Heart right ventricle (tissue), 16 donors: ENCODE data around the gene CD27. TPM values are rescaled to one million over a fixed set of nuclear protein-coding genes. Genes with fewer than 3 reads are reported as not detected.
"Not testable (repeated sequence)": the region's sequence is repeated elsewhere in the genome, so short reads cannot be mapped to it uniquely, and the experiment has no call there.

ENCODE experiments used
- ATAC-seq, 8 donors: fragments of 200-7000 bp; cut with Tn5 transposase; one replicate each; pipeline ENCODE4 v1.9.1; 2020; ENCODE audit warnings: mild to moderate bottlenecking in 8 of 8, moderate library complexity in 8 of 8, moderate number of reproducible peaks in 1 of 8
- DNase-seq, 2 donors: peaks; one replicate each; pipeline ENCODE4 v3.0.0-alpha.2; 2020
- H3K27ac ChIP-seq, 10 donors: fragments of 200-600 bp; sonication (generic) in 2 of 10; one replicate each; pipeline versions ENCODE4 v1.5.0 to v1.8.0; 2020 to 2022; ENCODE audit warnings: mild to moderate bottlenecking in 3 of 10
- H3K27me3 ChIP-seq, 7 donors: fragments of 200-600 bp; one replicate each; pipeline ENCODE4 v1.8.0; 2021 to 2022; ENCODE audit warnings: mild to moderate bottlenecking in 2 of 7
- H3K36me3 ChIP-seq, 9 donors: fragments of 200-600 bp; sonication (generic) in 1 of 9; one replicate each; pipeline versions ENCODE4 v1.5.0 to v1.8.0; 2020 to 2022; ENCODE audit warnings: mild to moderate bottlenecking in 2 of 9
- H3K4me1 ChIP-seq, 9 donors: fragments of 200-600 bp; sonication (generic) in 1 of 9; one replicate each; pipeline versions ENCODE4 v1.5.0 to v1.8.0; 2020 to 2022; ENCODE audit warnings: mild to moderate bottlenecking in 4 of 9
- H3K4me3 ChIP-seq, 10 donors: fragments of 200-600 bp; sonication (generic) in 2 of 10; one replicate each; pipeline versions ENCODE4 v1.5.0 to v1.8.0; 2020 to 2022; ENCODE audit warnings: mild to moderate bottlenecking in 7 of 10, moderate library complexity in 2 of 10
- H3K9me3 ChIP-seq, 11 donors: fragments of 200-600 bp in 10 of 11; sonication (generic) in 2 of 11; one replicate each; pipeline versions ENCODE4 v1.5.0 to v1.8.0; 2013 to 2022; ENCODE audit warnings: mild to moderate bottlenecking in 2 of 11, control low read depth in 1 of 11, moderate library complexity in 1 of 11
- CTCF ChIP-seq, 9 donors: fragments of 200-600 bp; sonication (generic) in 2 of 9; IDR thresholded peaks; one replicate each; pipeline versions ENCODE4 v1.5.0 to v1.8.0; 2021 to 2022; ENCODE audit warnings: antibody characterized with exemption in 9 of 9, mild to moderate bottlenecking in 5 of 9, moderate library complexity in 1 of 9
- whole genome bisulfite sequencing, 2 donors: extraction: QIAGEN DNeasy Blood & Tissue Kit; methylation state at CpG; one replicate each; pipeline ENCODE4 v1.1.7; 2013; ENCODE audit warnings: inconsistent platforms in 1 of 2; 5-methylcytosine and 5-hydroxymethylcytosine counted together
- intact Hi-C, 10 donors: fragments of 100-400 bp; cut with DNase I; formaldehyde crosslinking; loops; one replicate each; pipeline versions ENCODE4 v1.11.1 to v1.14.2; 2022
- polyA plus RNA-seq, 2 donors: library from polyadenylated mRNA; stranded (reverse); fragments of 200-250 nt; gene quantifications; one replicate each; pipeline ENCODE4 v1.2.3, GENCODE V29; 2013
- total RNA-seq, 10 donors: library from RNA; stranded (reverse); fragmentation: NEBNext Ultra II Directional in 3 of 10; extraction: Animal tissue kit (Norgen Biotek cat#: 25700) in 3 of 10; gene quantifications; one replicate each; pipeline versions ENCODE4 v1.2.1 to v1.2.4, GENCODE V29; 2021 to 2023
- donor health status: Arrhythmogenic right ventricular cardiomyopathy.
- donor health status: ischemic (EF 13 %, LVEDD 7.1; RV severe dilation, severe dysfunction).
- donor health status: healthy with polysubstance abuse.
- donor health status: DM: no; HTN: yes; CAD: no.
- donor health status: DM: no; HTN: no; CAD: no.
- donor health status: ischemic (EF 25% LVEDD 6.9; RV normal size, moderate dysfunction).
- donor health status: ischemic (EF 25% LVEDD 5.7; RV mildly dilated, moderate dysfunction).
- donor health status: healthy.
- donor health status: DM: yes; HTN: yes; CAD: no.
- donor health status: Ischemic cardiomyopathy.
- donor health status: ischemic (EF 35%, LVEDD 5.7; RV mildly dilated, moderate dysfunction).
- donor health status: nonischemic (EF 11% LVEDD 7.7; RV severe dilation, severe dysfunction).
- donor health status: DM: yes; HTN: yes; CAD: no.
- donor health status: PGD.
- donor health status: ischemic (EF 29% LVEDD 5.4; RV normal size, mild dysfunction).
- donor health status: nonischemic (EF 23%, LVEDD 6.1; RV moderate dilation, normal function).

Gene CD27
- total and polyA plus RNA-seq, 12 donors: 0.28 to 3.4 (median 0.32) TPM; not detected in 6

GRCh38 chr12:6488240-6488639 lies 43.5 kb downstream of the CD27 start:
- TF ChIP-seq CTCF (IDR thresholded peaks at IDR 0.05): no peak
- no peak for ATAC-seq
- no peaks in the 10 kb centered on the region for H3K27me3 ChIP-seq
- H3K4me1 ChIP-seq: peaks cover 0 to 10% (median 8%) of the 10 kb centered on the region in 9 donors
- 86 to 100% methylated on average over 1 of the region's 1 CpG for WGBS, 2 donors
- peaks cover 0 to 15% (median 0%) of the 10 kb centered on the region in 9 donors for H3K36me3 ChIP-seq
- H3K9me3 ChIP-seq: no peaks in the 10 kb centered on the region
- intact Hi-C loops: no loop called here
- no peak overlapping the region for H3K27ac ChIP-seq
- no peak overlapping the region for H3K4me3 ChIP-seq
- no peak for DNase-seq

- WGBS, 2 donors: 66% methylated on average over 4 of the region's 4 CpGs
- Histone ChIP-seq H3K9me3 (no peaks in the 10 kb centered on the region), H3K4me1 (peaks cover 0 to 15% (median 13%) of the 10 kb centered on the region in 9 donors), H3K27ac (no peak overlapping the region), H3K36me3 (peaks cover 0 to 15% (median 0%) of the 10 kb centered on the region in 9 donors), H3K4me3 (no peak overlapping the region), H3K27me3 (no peaks in the 10 kb centered on the region)
- ATAC-seq (no peak), DNase-seq (no peak)
- intact Hi-C loops: no loop called here
- TF ChIP-seq CTCF (IDR thresholded peaks at IDR 0.05): no peak
These were observed 44.7 kb downstream of the CD27 start for GRCh38 chr12:6489449-6489848.

GRCh38 chr12:6490673-6491072 lies 45.9 kb downstream of the CD27 start:
- whole genome bisulfite sequencing, 2 donors: 100% methylated on average over 1 of the region's 1 CpG
- H3K4me3 ChIP-seq, ATAC-seq, H3K27ac ChIP-seq, DNase-seq, H3K27me3 ChIP-seq, H3K9me3 ChIP-seq: not testable (repeated sequence)
- Histone ChIP-seq H3K4me1 (peaks cover 0 to 26% (median 25%) of the 10 kb centered on the region in 9 donors), H3K36me3 (peaks cover 0 to 19% (median 0%) of the 10 kb centered on the region in 9 donors)
- intact Hi-C loops: loop anchor here in 4 of 10 donors (5.0 kb wide), 1 partner anchor 42 kb away; the partner anchor contains the start of gene GAPDH (in 4 of the 4)

GRCh38 chr12:6492838-6493496 lies 48.2 kb downstream of the CD27 start, which contains the start of gene MRPL51:
TSS of gene MRPL51 (minus strand) at chr12:6493262. CDS start at chr12:6493136, 126 bp downstream.
- no peak for TF ChIP-seq CTCF (IDR thresholded peaks at IDR 0.05)
- DNase-seq: peak; percentile 96 to 97

More at GRCh38 chr12:6492838-6493496, 48.2 kb downstream of the CD27 start, which contains the start of gene MRPL51:
- intact Hi-C loops: loop anchor here in 6 of 10 donors (1.0 to 5.0 kb wide), 3 partner anchors 23 to 42 kb away; partner anchors contain the start of genes GAPDH (in 6 of the 6) and VAMP1 (in 1 of the 6)
- no peaks in the 10 kb centered on the region for H3K27me3 ChIP-seq
- H3K4me1 ChIP-seq: peaks cover 0 to 30% (median 26%) of the 10 kb centered on the region in 9 donors
- H3K4me3 ChIP-seq: peak within 1 kb of the TSS; percentile 60 to 98 (median 74)
- ATAC-seq: peak; percentile 95 to 99 (median 98)
- H3K9me3 ChIP-seq: no peaks in the 10 kb centered on the region
- WGBS, 2 donors: 1% methylated on average over 39 of the region's 39 CpGs
- peaks cover 0 to 42% (median 0%) of the 10 kb centered on the region in 9 donors for H3K36me3 ChIP-seq
- peak within 1 kb of the TSS; percentile 89 to 98 (median 96) for H3K27ac ChIP-seq
